Gastrocnemius medialis (tissue), 4 donors: ENCODE data around the gene BCL11A. TPM values are rescaled to one million over a fixed set of nuclear protein-coding genes. Genes with fewer than 3 reads are reported as not detected.

Experiments
- ATAC-seq, 2 donors: fragments of 150-250 bp; one replicate each; pipeline ENCODE4 v1.9.1; 2016
- DNase-seq, 2 donors: peaks; one replicate each; pipeline ENCODE4 v3.0.0-alpha.2; 2019
- H3K27ac ChIP-seq, 4 donors: fragments of 200-600 bp; sonication (generic); 1 replicate in 1 of 4; 2 replicates in 3 of 4; pipeline ENCODE4 v1.5.1; 2016 to 2018; ENCODE audit warnings: mild to moderate bottlenecking in 2 of 4, moderate library complexity in 1 of 4
- H3K27me3 ChIP-seq, 3 donors: fragments of 200-600 bp; sonication (generic) in 2 of 3; 1 replicate in 1 of 3; 2 replicates in 2 of 3; pipeline versions ENCODE4 v1.5.1 to v1.6.0; 2016 to 2019; ENCODE audit warnings: mild to moderate bottlenecking in 1 of 3, moderate library complexity in 1 of 3
- H3K36me3 ChIP-seq, 2 donors: fragments of 200-600 bp; sonication (generic) in 1 of 2; one replicate each; pipeline ENCODE4 v1.5.1; 2017 to 2018
- H3K4me1 ChIP-seq, 2 donors: fragments of 200-600 bp; sonication (generic) in 1 of 2; one replicate each; pipeline ENCODE4 v1.5.1; 2016 to 2017; ENCODE audit warnings: mild to moderate bottlenecking in 2 of 2
- H3K4me3 ChIP-seq, 4 donors: fragments of 200-600 bp; sonication (generic) in 3 of 4; 1 replicate in 1 of 4; 2 replicates in 3 of 4; pipeline ENCODE4 v1.5.1; 2016 to 2019; ENCODE audit warnings: mild to moderate bottlenecking in 2 of 4
- H3K9me3 ChIP-seq, 3 donors: fragments of 200-600 bp; sonication (generic) in 2 of 3; 1 replicate in 1 of 3; 2 replicates in 2 of 3; pipeline ENCODE4 v1.5.1; 2016 to 2019
- CTCF ChIP-seq, 5 experiments: fragments of 450-650 bp in 3 of 5; fragments of 200-600 bp in 2 of 5; sonication (generic) in 2 of 5; IDR thresholded peaks in 4 of 5; conservative IDR thresholded peaks in 1 of 5; 1 replicate in 4 of 5; 2 replicates in 1 of 5; pipeline ENCODE4 v1.5.1; 2016 to 2019; ENCODE audit warnings: antibody characterized with exemption in 5 of 5, mild to moderate bottlenecking in 3 of 5, moderate library complexity in 3 of 5
- POLR2A ChIP-seq, 2 donors: fragments of 450-650 bp; IDR thresholded peaks; one replicate each; pipeline ENCODE4 v1.6.1; 2017; ENCODE audit warnings: antibody characterized with exemption in 2 of 2, mild to moderate bottlenecking in 2 of 2, moderate library complexity in 2 of 2
- in situ Hi-C, 4 donors: fragments of 200-750 bp; cut with MboI; loops; one replicate each; pipeline versions ENCODE4 v1.15.0 to v1.8.0; 2017; ENCODE audit warnings: low sequenced_read_pairs in 4 of 4
- intact Hi-C: fragments of 100-400 bp; cut with DNase I; formaldehyde crosslinking; loops from one replicate; pipeline ENCODE4 v1.15.1; 2023; ENCODE audit warnings: low total_unique reads
- total RNA-seq, 4 donors: library from RNA; depleted of rRNA; stranded (reverse); fragments of >200 nt; gene quantifications; one replicate each; pipeline versions ENCODE4 v1.1.0 to v1.2.3, GENCODE V29; 2016

Gene BCL11A
- total RNA-seq, 4 donors from 2014 or later = 0.04 to 1.0 (median 0.07) TPM; not detected in 1

- no peak overlapping the region for H3K4me3 ChIP-seq
- no peaks in the 10 kb centered on the region for H3K9me3 ChIP-seq
- no peaks in the 10 kb centered on the region for H3K4me1 ChIP-seq
- DNase-seq = no peak
- no peak overlapping the region for H3K27ac ChIP-seq
- intact Hi-C loops = no loop called here
- TF ChIP-seq CTCF (IDR thresholded peaks at IDR 0.05 in 4 of 5, conservative IDR thresholded peaks at IDR 0.05 in 1 of 5) (no peak), POLR2A (IDR thresholded peaks at IDR 0.05) (no peak)
- H3K36me3 ChIP-seq = no peaks in the 10 kb centered on the region
- in situ Hi-C loops = no loop called here
- H3K27me3 ChIP-seq = no peaks in the 10 kb centered on the region
- no peak for ATAC-seq
These were observed 97.2 kb downstream of the BCL11A start for GRCh38 chr2:60456115-60456770.

GRCh38 chr2:60453872-60454271, 99.6 kb downstream of the BCL11A start:
- Histone ChIP-seq H3K9me3 (no peaks in the 10 kb centered on the region), H3K27ac (no peak overlapping the region), H3K4me3 (no peak overlapping the region), H3K4me1 (no peaks in the 10 kb centered on the region), H3K27me3 (no peaks in the 10 kb centered on the region), H3K36me3 (no peaks in the 10 kb centered on the region)
- in situ Hi-C loops = no loop called here
- intact Hi-C loops = no loop called here
- TF ChIP-seq CTCF (IDR thresholded peaks at IDR 0.05 in 4 of 5, conservative IDR thresholded peaks at IDR 0.05 in 1 of 5) (no peak), POLR2A (IDR thresholded peaks at IDR 0.05) (no peak)
- no peak for DNase-seq
- ATAC-seq = no peak

- no peaks in the 10 kb centered on the region for H3K4me1 ChIP-seq
- DNase-seq (no peak), ATAC-seq (no peak)
- in situ Hi-C loops = no loop called here
- H3K4me3 ChIP-seq = no peak overlapping the region
- intact Hi-C loops = no loop called here
- TF ChIP-seq POLR2A (IDR thresholded peaks at IDR 0.05) (no peak), CTCF (IDR thresholded peaks at IDR 0.05 in 4 of 5, conservative IDR thresholded peaks at IDR 0.05 in 1 of 5) (no peak)
- H3K36me3 ChIP-seq = no peaks in the 10 kb centered on the region
- no peaks in the 10 kb centered on the region for H3K27me3 ChIP-seq
- no peak overlapping the region for H3K27ac ChIP-seq
- no peaks in the 10 kb centered on the region for H3K9me3 ChIP-seq
These were observed 100.2 kb downstream of the BCL11A start for GRCh38 chr2:60453301-60453700.

- H3K27me3 ChIP-seq = no peaks in the 10 kb centered on the region
- H3K36me3 ChIP-seq = no peaks in the 10 kb centered on the region
- in situ Hi-C loops (no loop called here), intact Hi-C loops (no loop called here)
- H3K4me1 ChIP-seq = no peaks in the 10 kb centered on the region
- H3K9me3 ChIP-seq = no peaks in the 10 kb centered on the region
- DNase-seq = no peak
- no peak overlapping the region for H3K4me3 ChIP-seq
- no peak for ATAC-seq
- no peak overlapping the region for H3K27ac ChIP-seq
- TF ChIP-seq POLR2A (IDR thresholded peaks at IDR 0.05) = no peak
- no peak for TF ChIP-seq CTCF (IDR thresholded peaks at IDR 0.05 in 4 of 5, conservative IDR thresholded peaks at IDR 0.05 in 1 of 5)
These were observed 103.0 kb downstream of the BCL11A start for GRCh38 chr2:60450488-60450887.

GRCh38 chr2:60447943-60448342, 105.5 kb downstream of the BCL11A start:
- no peaks in the 10 kb centered on the region for H3K9me3 ChIP-seq
- no peaks in the 10 kb centered on the region for H3K27me3 ChIP-seq
- H3K4me3 ChIP-seq = no peak overlapping the region
- no peaks in the 10 kb centered on the region for H3K36me3 ChIP-seq
- H3K4me1 ChIP-seq = no peaks in the 10 kb centered on the region
- DNase-seq (no peak), ATAC-seq (no peak)
- TF ChIP-seq CTCF (IDR thresholded peaks at IDR 0.05 in 4 of 5, conservative IDR thresholded peaks at IDR 0.05 in 1 of 5) (no peak), POLR2A (IDR thresholded peaks at IDR 0.05) (no peak)
- intact Hi-C loops = no loop called here
- in situ Hi-C loops = no loop called here
- H3K27ac ChIP-seq = no peak overlapping the region
